B cell (primary cell): ENCODE measurements around the gene SIGLEC5.

ENCODE experiments used
- CTCF ChIP-seq: fragments of 200-600 bp; IDR thresholded peaks from one replicate; pipeline ENCODE4 v1.8.0; 2022; ENCODE audit warnings: antibody characterized with exemption, mild to moderate bottlenecking
- EZH2 ChIP-seq: IDR thresholded peaks from 2 replicates; pipeline ENCODE4 v1.6.1; 2012; ENCODE audit warnings: borderline replicate concordance, low read depth, mild to moderate bottlenecking, moderate library complexity, low read length; ENCODE audit not compliant: insufficient read depth, poor library complexity, severe bottlenecking

GRCh38 chr19:51607077-51607476 is 23.1 kb downstream of the SIGLEC5 start:
- no peak for TF ChIP-seq CTCF
- no peak for TF ChIP-seq EZH2
